Measurements from ENCODE around the gene ARAP2. TPM values are rescaled to one million over a fixed set of nuclear protein-coding genes. Genes with fewer than 3 reads are reported as not detected.

Gene ARAP2
- total RNA-seq, 1 donor from 2014 or later: 9.2 TPM

DNA sequence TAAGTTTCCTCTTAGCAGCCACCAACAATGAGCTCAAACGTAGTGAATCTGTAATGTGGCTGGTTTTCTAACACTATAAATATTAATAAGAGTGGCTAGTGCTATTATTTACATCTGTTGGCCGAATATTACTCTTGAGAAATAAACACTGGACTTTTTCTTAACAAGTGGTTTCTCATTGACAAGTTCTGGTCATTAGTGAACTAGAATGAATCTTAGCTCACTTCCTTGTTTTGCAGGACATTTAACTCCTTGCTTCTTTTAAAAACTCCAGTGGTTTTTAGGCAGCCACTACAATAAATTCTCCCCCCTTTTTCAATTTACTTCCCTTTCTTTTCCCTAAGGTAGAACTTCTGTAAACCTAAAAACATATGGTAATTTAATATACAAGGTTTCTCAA lies 177.2 kb downstream of the ARAP2 start:
- peaks cover 7% of the 10 kb centered on the region for H3K4me1 Mint-ChIP-seq (ENCODE audit: low read depth)
- no peaks in the 10 kb centered on the region for H3K27me3 Mint-ChIP-seq
- H3K27ac Mint-ChIP-seq: no peak overlapping the region
- DNase-seq (ENCODE audit: low spot score, unreplicated experiment): no peak
- H3K4me3 Mint-ChIP-seq (ENCODE audit: low read depth): no peak overlapping the region
- H3K9me3 Mint-ChIP-seq (ENCODE audit: low read depth): peaks cover 2% of the 10 kb centered on the region
- peaks cover 6% of the 10 kb centered on the region for H3K36me3 Mint-ChIP-seq (ENCODE audit: insufficient read depth)
- TF ChIP-seq, protein P1, sequence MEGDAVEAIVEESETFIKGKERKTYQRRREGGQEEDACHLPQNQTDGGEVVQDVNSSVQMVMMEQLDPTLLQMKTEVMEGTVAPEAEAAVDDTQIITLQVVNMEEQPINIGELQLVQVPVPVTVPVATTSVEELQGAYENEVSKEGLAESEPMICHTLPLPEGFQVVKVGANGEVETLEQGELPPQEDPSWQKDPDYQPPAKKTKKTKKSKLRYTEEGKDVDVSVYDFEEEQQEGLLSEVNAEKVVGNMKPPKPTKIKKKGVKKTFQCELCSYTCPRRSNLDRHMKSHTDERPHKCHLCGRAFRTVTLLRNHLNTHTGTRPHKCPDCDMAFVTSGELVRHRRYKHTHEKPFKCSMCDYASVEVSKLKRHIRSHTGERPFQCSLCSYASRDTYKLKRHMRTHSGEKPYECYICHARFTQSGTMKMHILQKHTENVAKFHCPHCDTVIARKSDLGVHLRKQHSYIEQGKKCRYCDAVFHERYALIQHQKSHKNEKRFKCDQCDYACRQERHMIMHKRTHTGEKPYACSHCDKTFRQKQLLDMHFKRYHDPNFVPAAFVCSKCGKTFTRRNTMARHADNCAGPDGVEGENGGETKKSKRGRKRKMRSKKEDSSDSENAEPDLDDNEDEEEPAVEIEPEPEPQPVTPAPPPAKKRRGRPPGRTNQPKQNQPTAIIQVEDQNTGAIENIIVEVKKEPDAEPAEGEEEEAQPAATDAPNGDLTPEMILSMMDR (IDR thresholded peaks at IDR 0.05; ENCODE audit: unreplicated experiment): no peak

DNA sequence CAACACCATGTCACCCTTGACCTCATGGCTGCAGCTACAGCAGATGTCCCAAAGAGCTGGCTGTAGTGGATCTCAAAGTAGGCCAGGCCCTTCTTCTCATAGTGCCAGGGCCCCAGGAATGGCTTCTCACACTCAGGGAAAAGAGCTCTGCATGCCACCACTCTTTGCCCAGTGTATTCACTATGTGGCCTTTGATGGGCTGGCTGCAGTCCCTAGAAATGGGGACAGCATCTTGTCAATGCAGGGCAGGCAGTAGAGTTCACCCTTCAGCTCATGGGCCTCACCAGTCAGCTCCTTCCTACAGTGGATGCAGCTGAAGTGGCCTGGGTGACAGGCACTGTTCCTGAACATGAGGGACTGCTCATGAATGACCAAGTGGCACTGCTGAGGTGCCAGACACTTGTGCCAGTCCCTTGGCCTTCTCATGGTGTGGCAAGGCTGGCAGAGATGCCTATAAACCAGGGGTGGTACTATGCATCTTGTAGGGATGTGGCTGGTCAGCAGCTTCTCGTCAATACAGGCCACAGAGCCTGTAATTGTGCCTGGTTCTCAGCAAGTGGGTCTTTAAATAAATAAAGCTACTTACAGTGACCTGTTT lies 178.9 kb downstream of the ARAP2 start:
- Mint-ChIP-seq H3K27ac (no peak overlapping the region), H3K9me3 (ENCODE audit: low read depth) (peaks cover 13% of the 10 kb centered on the region), H3K4me3 (ENCODE audit: low read depth) (no peak overlapping the region), H3K4me1 (ENCODE audit: low read depth) (peaks cover 7% of the 10 kb centered on the region), H3K36me3 (ENCODE audit: insufficient read depth) (peaks cover 8% of the 10 kb centered on the region), H3K27me3 (no peaks in the 10 kb centered on the region)
- DNase-seq (ENCODE audit: low spot score, unreplicated experiment): no peak
- TF ChIP-seq, protein P1 (IDR thresholded peaks at IDR 0.05; ENCODE audit: unreplicated experiment): no peak

DNA sequence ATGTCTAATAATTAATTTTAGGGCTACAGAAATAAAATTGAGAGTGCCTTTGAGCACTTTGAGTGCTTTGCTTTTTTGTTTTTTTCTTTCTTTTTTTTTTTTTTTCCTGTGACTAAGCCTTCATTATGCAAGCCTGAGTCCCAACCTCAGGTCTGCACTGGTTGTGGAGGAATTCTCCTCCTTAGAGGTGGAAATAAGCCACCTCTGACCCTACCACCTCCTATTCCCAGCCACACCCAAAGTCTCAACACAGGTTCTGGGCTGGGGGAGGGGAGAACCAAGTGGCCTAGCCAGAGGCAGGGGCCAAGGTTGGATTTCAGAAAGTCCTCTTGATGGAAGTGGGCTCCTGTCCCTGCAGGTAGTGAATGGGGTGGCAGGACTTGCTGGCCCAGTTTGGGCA lies 180.2 kb downstream of the ARAP2 start:
- no peak overlapping the region for H3K27ac Mint-ChIP-seq
- peaks cover 13% of the 10 kb centered on the region for H3K9me3 Mint-ChIP-seq (ENCODE audit: low read depth)
- DNase-seq (ENCODE audit: low spot score, unreplicated experiment): no peak
- H3K4me3 Mint-ChIP-seq (ENCODE audit: low read depth): no peak overlapping the region
- peaks cover 1% of the 10 kb centered on the region for H3K36me3 Mint-ChIP-seq (ENCODE audit: insufficient read depth)
- TF ChIP-seq, protein P1 (IDR thresholded peaks at IDR 0.05; ENCODE audit: unreplicated experiment): no peak
- H3K4me1 Mint-ChIP-seq (ENCODE audit: low read depth): peaks cover 7% of the 10 kb centered on the region
- no peaks in the 10 kb centered on the region for H3K27me3 Mint-ChIP-seq

DNA sequence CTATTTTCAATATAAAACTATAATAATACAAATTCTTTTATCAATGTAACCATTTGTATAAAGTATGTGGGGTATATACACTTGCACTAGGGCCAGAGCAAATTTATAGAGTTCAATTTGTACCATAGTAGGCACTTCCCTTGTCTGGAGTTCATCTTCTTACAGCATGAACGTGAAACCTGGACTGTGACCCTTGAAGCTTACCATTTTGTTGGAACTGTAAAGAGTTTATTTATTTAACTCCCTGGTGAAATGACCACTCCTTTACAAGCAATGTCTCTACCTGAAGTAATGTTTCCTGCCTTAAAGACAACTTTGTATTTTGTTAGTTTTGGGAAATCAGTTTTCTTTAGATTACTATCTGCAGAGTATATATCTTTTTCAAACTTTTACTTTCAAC lies 188.2 kb downstream of the ARAP2 start:
- Mint-ChIP-seq H3K27me3 (no peaks in the 10 kb centered on the region), H3K4me3 (ENCODE audit: low read depth) (no peak overlapping the region), H3K27ac (no peak overlapping the region), H3K36me3 (ENCODE audit: insufficient read depth) (no peaks in the 10 kb centered on the region), H3K9me3 (ENCODE audit: low read depth) (peaks cover 3% of the 10 kb centered on the region), H3K4me1 (ENCODE audit: low read depth) (no peaks in the 10 kb centered on the region)
- TF ChIP-seq, protein P1 (IDR thresholded peaks at IDR 0.05; ENCODE audit: unreplicated experiment): no peak
- DNase-seq (ENCODE audit: low spot score, unreplicated experiment): no peak

DNA sequence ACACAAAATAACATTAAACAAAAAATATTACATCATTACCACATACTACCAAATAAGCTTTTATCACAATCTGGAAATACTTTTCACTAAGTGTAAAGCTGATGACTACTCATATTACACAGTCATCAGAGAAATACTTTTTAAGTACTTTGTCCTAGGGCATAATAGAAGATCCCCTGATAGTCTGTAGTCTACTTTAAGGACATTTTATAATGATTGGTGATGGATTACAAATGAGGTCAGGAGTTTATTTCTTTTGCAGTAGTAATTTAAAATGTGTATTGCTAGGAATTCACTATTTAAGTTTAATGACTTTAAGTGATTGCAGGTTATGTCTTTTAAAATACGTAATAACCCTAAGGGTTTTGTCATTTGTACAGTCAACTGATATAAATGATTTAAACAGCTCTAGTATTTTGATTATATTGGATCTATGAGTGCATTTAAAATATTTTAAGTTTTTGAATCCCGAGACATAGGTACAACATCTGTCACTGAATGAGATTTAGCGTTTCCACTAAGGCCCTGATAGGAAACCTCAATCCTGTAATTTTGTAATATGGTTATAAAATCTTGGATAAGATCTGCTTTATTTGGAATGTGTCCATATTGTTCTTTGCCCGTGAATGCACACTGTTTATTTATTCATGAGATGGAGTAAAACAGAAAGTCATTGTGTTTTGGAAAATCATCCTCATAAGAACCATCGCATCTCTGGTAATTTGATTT lies 189.5 kb downstream of the ARAP2 start:
- no peak overlapping the region for H3K27ac Mint-ChIP-seq
- TF ChIP-seq, protein P1 (IDR thresholded peaks at IDR 0.05; ENCODE audit: unreplicated experiment): no peak
- no peaks in the 10 kb centered on the region for H3K9me3 Mint-ChIP-seq (ENCODE audit: low read depth)
- no peaks in the 10 kb centered on the region for H3K27me3 Mint-ChIP-seq
- H3K4me3 Mint-ChIP-seq (ENCODE audit: low read depth): no peak overlapping the region
- H3K4me1 Mint-ChIP-seq (ENCODE audit: low read depth): no peaks in the 10 kb centered on the region
- DNase-seq (ENCODE audit: low spot score, unreplicated experiment): no peak
- H3K36me3 Mint-ChIP-seq (ENCODE audit: insufficient read depth): no peaks in the 10 kb centered on the region

Measured in progenitor cell of endocrine pancreas (in vitro differentiated cells).